SJCRH30 (cell line): ENCODE results near the gene NUBP2. TPM values are rescaled to one million over a fixed set of nuclear protein-coding genes. Genes with fewer than 3 reads are reported as not detected.

Experiments
- DNase-seq, 2 experiments: peaks; one replicate each; pipeline ENCODE4 v3.0.0-alpha.2; 2015 to 2020
- H3K27ac ChIP-seq: fragments of 250-450 bp; sonication (Bioruptor Pico); 2 replicates; pipeline ENCODE4 v1.5.1; 2020; ENCODE audit warnings: mild to moderate bottlenecking, moderate library complexity
- H3K27me3 ChIP-seq: fragments of 250-450 bp; sonication (Bioruptor Pico); 2 replicates; pipeline ENCODE4 v1.5.1; 2020; ENCODE audit warnings: mild to moderate bottlenecking, moderate library complexity
- H3K36me3 ChIP-seq: fragments of 250-450 bp; sonication (Bioruptor Pico); 2 replicates; pipeline ENCODE4 v1.5.1; 2020; ENCODE audit warnings: mild to moderate bottlenecking, moderate library complexity
- H3K4me1 ChIP-seq: fragments of 250-450 bp; sonication (Bioruptor Pico); 2 replicates; pipeline ENCODE4 v1.5.1; 2020; ENCODE audit warnings: mild to moderate bottlenecking, moderate library complexity
- H3K4me3 ChIP-seq: fragments of 250-450 bp; sonication (Bioruptor Pico); 2 replicates; pipeline ENCODE4 v1.5.1; 2020; ENCODE audit warnings: mild to moderate bottlenecking, moderate library complexity
- H3K9me3 ChIP-seq: fragments of 250-450 bp; sonication (Bioruptor Pico); replicated peaks from 2 replicates; pipeline ENCODE4 v1.5.1; 2020; ENCODE audit warnings: mild to moderate bottlenecking, moderate library complexity
- total RNA-seq: library from RNA; depleted of rRNA; stranded (reverse); fragments of >200 nt; shearing (Covaris generic); gene quantifications from 2 replicates; pipeline ENCODE4 v1.2.3, GENCODE V29; 2014

NUBP2 gene
- total RNA-seq, 1 experiment from 2014 or later: 45.0 TPM

- H3K27me3 ChIP-seq: no peaks in the 10 kb centered on the region
- no peak for DNase-seq
- H3K9me3 ChIP-seq: no peaks in the 10 kb centered on the region
- no peak overlapping the region for H3K4me3 ChIP-seq
- H3K27ac ChIP-seq: no peak overlapping the region
- H3K4me1 ChIP-seq: no peaks in the 10 kb centered on the region
- H3K36me3 ChIP-seq: peaks cover 12% of the 10 kb centered on the region
These were observed 16.5 kb upstream of the NUBP2 start for GRCh38 chr16:1766231-1766630.

GRCh38 chr16:1766701-1767100 lies 16.1 kb upstream of the NUBP2 start:
- Histone ChIP-seq H3K9me3 (no peaks in the 10 kb centered on the region), H3K27ac (no peak overlapping the region), H3K4me1 (no peaks in the 10 kb centered on the region), H3K27me3 (no peaks in the 10 kb centered on the region), H3K36me3 (peaks cover 12% of the 10 kb centered on the region), H3K4me3 (no peak overlapping the region)
- no peak for DNase-seq

- Histone ChIP-seq H3K27ac (no peak overlapping the region), H3K4me1 (no peaks in the 10 kb centered on the region), H3K4me3 (no peak overlapping the region), H3K27me3 (no peaks in the 10 kb centered on the region), H3K36me3 (peaks cover 12% of the 10 kb centered on the region), H3K9me3 (no peaks in the 10 kb centered on the region)
- DNase-seq: no peak
These were observed 15.4 kb upstream of the NUBP2 start for GRCh38 chr16:1767116-1767994.

DNA sequence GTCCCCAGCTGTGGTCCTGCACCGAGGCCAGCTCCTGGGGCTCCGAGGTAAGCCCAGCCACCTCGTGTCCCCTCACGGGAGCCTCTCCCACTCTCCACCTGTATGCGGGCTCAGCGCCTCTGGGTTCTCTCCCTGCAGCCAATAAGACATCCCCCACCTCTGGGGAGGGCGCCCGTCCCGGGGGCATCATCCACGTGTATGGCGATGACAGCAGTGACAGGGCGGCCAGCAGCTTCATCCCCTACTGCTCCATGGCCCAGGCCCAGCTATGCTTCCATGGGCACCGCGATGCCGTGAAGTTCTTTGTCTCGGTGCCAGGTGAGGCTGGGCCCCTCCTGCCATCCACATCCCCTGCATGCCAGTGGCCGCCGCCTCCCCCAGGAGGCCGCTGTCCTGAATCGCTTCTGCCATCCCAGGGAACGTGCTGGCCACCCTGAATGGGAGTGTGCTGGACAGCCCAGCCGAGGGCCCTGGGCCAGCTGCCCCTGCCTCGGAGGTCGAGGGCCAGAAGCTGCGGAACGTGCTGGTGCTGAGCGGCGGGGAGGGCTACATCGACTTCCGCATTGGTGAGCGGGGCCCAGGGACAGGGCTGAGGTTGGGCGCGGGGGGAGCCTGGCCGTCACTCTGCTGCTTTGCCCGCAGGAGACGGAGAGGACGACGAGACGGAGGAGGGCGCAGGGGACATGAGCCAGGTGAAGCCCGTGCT lies 14.5 kb upstream of the NUBP2 start:
- Histone ChIP-seq H3K36me3 (peaks cover 8% of the 10 kb centered on the region; the same call in 1 of the 2 replicates), H3K4me1 (no peaks in the 10 kb centered on the region), H3K27ac (no peak overlapping the region), H3K27me3 (no peaks in the 10 kb centered on the region), H3K9me3 (no peaks in the 10 kb centered on the region), H3K4me3 (no peak overlapping the region)
- DNase-seq: no peak

- Histone ChIP-seq H3K4me3 (no peak overlapping the region), H3K27ac (no peak overlapping the region), H3K36me3 (peaks cover 8% of the 10 kb centered on the region; the same call in 1 of the 2 replicates), H3K9me3 (no peaks in the 10 kb centered on the region), H3K4me1 (no peaks in the 10 kb centered on the region), H3K27me3 (no peaks in the 10 kb centered on the region)
- no peak for DNase-seq
These were observed 13.9 kb upstream of the NUBP2 start for GRCh38 chr16:1768767-1769401.

DNA sequence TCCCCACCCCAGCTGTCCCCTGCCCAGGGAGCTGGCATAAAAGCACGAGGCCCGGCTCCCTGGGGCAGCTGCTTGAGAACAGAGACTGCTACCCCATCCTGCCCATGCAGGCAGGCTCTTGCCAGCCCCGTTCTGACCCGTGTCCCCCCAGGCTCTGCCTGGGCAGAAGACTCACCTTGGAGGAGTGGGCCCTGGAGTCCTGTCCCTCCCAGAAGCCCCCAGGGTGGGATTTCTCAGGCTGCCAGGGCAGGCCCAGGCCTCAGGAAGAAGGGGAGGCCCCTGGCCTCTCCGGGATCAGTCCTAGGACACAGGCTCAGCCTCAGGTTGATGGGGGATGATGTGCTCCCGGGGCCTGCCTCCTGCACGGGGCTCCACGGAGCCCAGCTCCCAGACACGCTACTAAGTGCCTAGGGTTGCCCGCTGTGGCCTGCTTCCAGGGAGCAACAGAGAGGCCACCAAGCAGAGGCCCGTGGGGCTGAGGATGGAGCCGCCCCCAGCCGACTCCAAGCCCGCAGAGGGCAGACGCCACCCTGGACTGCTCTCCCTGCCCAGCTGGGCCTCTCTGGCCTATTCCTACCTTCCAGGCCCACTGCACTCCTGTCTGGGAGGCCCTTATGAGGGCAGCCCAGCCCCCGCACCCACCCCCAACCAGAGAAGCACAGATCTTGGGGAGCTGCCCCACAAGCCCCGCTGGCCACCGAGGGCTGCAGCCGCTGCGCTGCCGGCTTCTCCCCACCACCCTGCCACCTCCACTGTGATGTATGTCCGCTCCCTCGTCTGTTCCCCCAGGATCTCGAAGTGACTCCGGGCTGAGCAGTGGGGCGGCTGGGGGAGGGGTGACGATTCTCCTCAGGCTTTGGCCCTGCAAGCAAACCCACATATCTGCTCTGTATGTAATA lies 13.1 kb upstream of the NUBP2 start:
- DNase-seq: no peak
- Histone ChIP-seq H3K27me3 (no peaks in the 10 kb centered on the region), H3K4me3 (no peak overlapping the region), H3K9me3 (no peaks in the 10 kb centered on the region), H3K4me1 (peaks cover 6% of the 10 kb centered on the region; the same call in 1 of the 2 replicates), H3K36me3 (peaks cover 8% of the 10 kb centered on the region; the same call in 1 of the 2 replicates), H3K27ac (no peak overlapping the region)

- H3K27me3 ChIP-seq: no peaks in the 10 kb centered on the region
- H3K9me3 ChIP-seq: no peaks in the 10 kb centered on the region
- DNase-seq: no peak
- no peak overlapping the region for H3K27ac ChIP-seq
- H3K36me3 ChIP-seq: peaks cover 8% of the 10 kb centered on the region; the same call in 1 of the 2 replicates
- peaks cover 6% of the 10 kb centered on the region; the same call in 1 of the 2 replicates for H3K4me1 ChIP-seq
- H3K4me3 ChIP-seq: no peak overlapping the region
These were observed 12.2 kb upstream of the NUBP2 start for GRCh38 chr16:1770328-1771187.

DNA sequence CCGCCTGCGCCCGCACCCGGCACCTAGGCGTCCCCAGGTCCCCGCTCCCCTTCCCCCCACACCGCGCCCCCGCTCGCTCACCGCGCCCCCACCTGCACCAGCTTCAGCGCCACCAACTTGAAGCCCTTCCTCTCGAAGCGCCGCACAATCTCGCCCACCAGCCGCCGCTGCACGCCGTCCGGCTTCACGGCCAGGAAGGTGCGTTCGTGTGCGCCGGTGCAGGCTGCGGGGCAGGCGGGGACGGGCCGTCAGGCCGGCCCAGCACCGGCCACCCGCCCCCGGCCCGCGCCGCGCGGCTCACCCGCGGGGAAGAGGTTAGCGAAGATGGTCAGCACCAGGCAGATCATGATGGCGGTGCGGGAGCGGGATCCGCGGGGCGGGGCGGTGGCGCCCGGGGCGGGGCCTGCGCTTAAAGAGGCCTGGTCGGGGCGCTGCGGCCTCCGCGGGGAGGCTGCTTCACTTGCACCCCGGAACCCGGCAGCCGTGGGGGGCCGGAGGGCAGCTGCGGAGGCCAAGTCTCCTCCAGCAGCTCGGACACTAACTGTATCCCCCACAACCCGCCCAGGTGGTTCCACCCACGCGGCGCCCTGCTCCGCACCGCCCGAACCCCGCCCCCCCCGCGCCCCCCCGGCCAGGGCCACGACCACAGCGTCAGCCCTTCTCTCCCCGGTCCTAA lies 11.4 kb upstream of the NUBP2 start, which contains the start of gene NME3:
Gene NME3 (minus strand): TSS at position 356 of the 676 bp plus-strand sequence. CDS start 9 bp downstream, at position 347.
- peaks cover 6% of the 10 kb centered on the region; the same call in 1 of the 2 replicates for H3K4me1 ChIP-seq
- H3K27me3 ChIP-seq: no peaks in the 10 kb centered on the region
- peak within 1 kb of the TSS; percentile 71; the same call in 1 of the 2 replicates for H3K27ac ChIP-seq
- H3K9me3 ChIP-seq: no peaks in the 10 kb centered on the region
- peak within 1 kb of the TSS; percentile 97 for H3K4me3 ChIP-seq
- DNase-seq: no peak
- peaks cover 8% of the 10 kb centered on the region; the same call in 1 of the 2 replicates for H3K36me3 ChIP-seq

- no peak for DNase-seq
- H3K27me3 ChIP-seq: no peaks in the 10 kb centered on the region
- H3K9me3 ChIP-seq: no peaks in the 10 kb centered on the region
- H3K4me3 ChIP-seq: peak overlapping the region; percentile 97
- no peak overlapping the region for H3K27ac ChIP-seq
- peaks cover 6% of the 10 kb centered on the region; the same call in 1 of the 2 replicates for H3K4me1 ChIP-seq
- peaks cover 8% of the 10 kb centered on the region; the same call in 1 of the 2 replicates for H3K36me3 ChIP-seq
These were observed 10.8 kb upstream of the NUBP2 start for GRCh38 chr16:1771864-1772361.

DNA sequence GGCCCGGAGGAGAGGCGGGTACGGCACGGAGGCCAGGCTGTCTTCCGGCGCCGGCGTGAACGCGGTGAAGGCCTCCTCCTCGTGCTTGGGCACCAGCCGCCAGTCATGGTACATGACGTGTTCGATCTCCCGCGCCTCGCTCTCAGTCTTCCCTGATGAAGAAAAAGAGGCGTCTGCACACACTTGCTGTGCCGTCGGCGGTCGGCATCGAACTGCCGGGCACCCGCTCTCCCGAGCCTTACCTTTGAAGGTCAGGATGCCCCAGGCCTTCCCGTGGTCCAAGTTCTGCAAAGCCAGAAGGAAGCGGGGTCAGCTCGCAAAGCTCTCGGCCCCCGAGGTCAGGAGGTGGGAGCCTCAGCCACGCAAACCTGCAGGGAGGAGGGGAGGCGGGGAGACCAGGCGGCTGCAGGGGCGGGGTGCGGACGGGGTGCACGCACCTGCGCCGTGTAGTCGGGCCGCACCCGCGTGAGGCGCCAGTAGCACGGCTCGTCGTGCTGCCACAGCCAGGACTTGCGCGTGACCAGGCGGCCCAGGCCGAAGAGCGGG lies 10.3 kb upstream of the NUBP2 start, which contains the start of gene EME2:
Gene EME2 (plus strand): TSS at position 449 of the 546 bp plus-strand sequence. CDS start 418 bp downstream, outside the sequence.
- Histone ChIP-seq H3K9me3 (no peaks in the 10 kb centered on the region), H3K4me1 (peaks cover 6% of the 10 kb centered on the region; the same call in 1 of the 2 replicates), H3K4me3 (peak within 1 kb of the TSS; percentile 97), H3K27ac (peak within 1 kb of the TSS; percentile 71), H3K36me3 (peaks cover 8% of the 10 kb centered on the region; the same call in 1 of the 2 replicates), H3K27me3 (no peaks in the 10 kb centered on the region)
- no peak for DNase-seq

- Histone ChIP-seq H3K4me3 (peak within 1 kb of the TSS; percentile 97), H3K27me3 (no peaks in the 10 kb centered on the region), H3K36me3 (peaks cover 8% of the 10 kb centered on the region; the same call in 1 of the 2 replicates), H3K4me1 (peaks cover 6% of the 10 kb centered on the region; the same call in 1 of the 2 replicates), H3K27ac (peak within 1 kb of the TSS; percentile 71), H3K9me3 (no peaks in the 10 kb centered on the region)
- peak; percentile 86 to 88 for DNase-seq
These were observed 9.7 kb upstream of the NUBP2 start, which contains the start of gene MRPS34 for GRCh38 chr16:1772908-1773702. Gene MRPS34, minus strand, starts transcription at chr16:1773134. Its CDS starts 15 bp downstream, at chr16:1773119.
